OCI-LY7 (cell line): ENCODE results near the gene TGM4. TPM values are rescaled to one million over a fixed set of nuclear protein-coding genes. Genes with fewer than 3 reads are reported as not detected.

ENCODE experiments used
- BruUV-seq: library from RNA; stranded (reverse); fragments of 400-500 nt; replicated peaks from 2 replicates; lab custom pipeline; 2021; lab: Mats Ljungman, UMichigan
- CTCF ChIA-PET: fragments of 300-600 bp; sonication (Branson Sonifier 250); formaldehyde crosslinking; loops from one replicate; lab custom pipeline; 2022; ENCODE audit warnings: antibody characterized with exemption; ENCODE audit not compliant: unreplicated experiment; lab: Charles Lee
- POLR2A ChIA-PET: fragments of 300-600 bp; sonication (Branson Sonifier 250); formaldehyde crosslinking; loops from one replicate; lab custom pipeline; 2022; ENCODE audit warnings: antibody characterized with exemption; lab: Charles Lee
- DNase-seq: peaks from one replicate; pipeline ENCODE4 v3.0.0-alpha.2; 2015; ENCODE audit warnings: low spot score
- H2AFZ ChIP-seq: fragments of 200-600 bp; sonication (generic), shearing (Covaris generic); 2 replicates; pipeline ENCODE4 v1.6.1; 2014; ENCODE audit warnings: mild to moderate bottlenecking, antibody characterized with exemption, low read length, moderate library complexity
- H3K27ac ChIP-seq: fragments of 200-600 bp; sonication (generic); 2 replicates; pipeline ENCODE4 v1.5.1; 2014; ENCODE audit warnings: mixed run types, low read depth, mild to moderate bottlenecking, moderate library complexity, low read length, inconsistent platforms; ENCODE audit not compliant: poor library complexity, severe bottlenecking
- H3K36me3 ChIP-seq: fragments of 200-600 bp; sonication (generic); 2 replicates; pipeline ENCODE4 v1.6.1; 2014; ENCODE audit warnings: mild to moderate bottlenecking, antibody characterized with exemption, low read length, moderate library complexity, mixed read lengths; ENCODE audit not compliant: insufficient read depth
- H3K4me1 ChIP-seq: fragments of 200-600 bp; sonication (generic); 2 replicates; pipeline ENCODE4 v1.5.1; 2014; ENCODE audit warnings: mild to moderate bottlenecking, low read length; ENCODE audit not compliant: insufficient read depth, poor library complexity, severe bottlenecking
- H3K4me2 ChIP-seq: fragments of 200-600 bp; sonication (generic); 2 replicates; pipeline ENCODE4 v1.6.1; 2014; ENCODE audit warnings: mild to moderate bottlenecking, low read length
- H3K4me3 ChIP-seq: fragments of 200-600 bp; sonication (generic); 2 replicates; pipeline ENCODE4 v1.5.1; 2014; ENCODE audit warnings: mild to moderate bottlenecking, low read depth, low read length; ENCODE audit not compliant: poor library complexity, severe bottlenecking
- H3K79me2 ChIP-seq: fragments of 200-600 bp; sonication (generic); 2 replicates; pipeline ENCODE4 v1.6.1; 2016; ENCODE audit warnings: low read depth, mild to moderate bottlenecking, low read length, moderate library complexity, mixed read lengths; ENCODE audit not compliant: insufficient read depth
- H3K9me2 ChIP-seq: fragments of 200-600 bp; sonication (generic); 2 replicates; pipeline ENCODE4 v1.6.1; 2016; ENCODE audit warnings: mild to moderate bottlenecking, low read length, mixed read lengths; ENCODE audit not compliant: insufficient read depth
- H3K9me3 ChIP-seq: fragments of 200-600 bp; sonication (generic); 2 replicates; pipeline ENCODE4 v1.6.1; 2014; ENCODE audit warnings: mild to moderate bottlenecking, mixed run types, low read length, mixed read lengths
- H4K20me1 ChIP-seq: fragments of 200-600 bp; sonication (generic); 2 replicates; pipeline ENCODE4 v1.6.1; 2014; ENCODE audit warnings: mild to moderate bottlenecking, antibody characterized with exemption, low read length, moderate library complexity, mixed read lengths; ENCODE audit not compliant: insufficient read depth
- EZH2phosphoT487 ChIP-seq: fragments of 200-600 bp; sonication (generic); IDR thresholded peaks from 2 replicates; pipeline ENCODE4 v1.6.1; 2018; ENCODE audit warnings: low read depth, borderline replicate concordance, mild to moderate bottlenecking, mixed run types, antibody characterized with exemption, low read length, moderate library complexity, mixed read lengths
- intact Hi-C: fragments of 100-400 bp; cut with micrococcal nuclease; formaldehyde crosslinking; loops from one replicate; pipeline ENCODE4 v1.10.0; 2022; ENCODE audit not compliant: unreplicated experiment
- total RNA-seq, 2 experiments: library from RNA; depleted of rRNA in 1 of 2; stranded (reverse); fragments of >200 nt in 1 of 2; shearing (Covaris generic) in 1 of 2; gene quantifications; 2 replicates each; pipeline ENCODE4 v1.2.3, GENCODE V29; 2014 to 2022
- TF ChIP-seq, protein P1 (sequence below): fragments of 200-600 bp; sonication (generic); conservative IDR thresholded peaks from 2 replicates; pipeline ENCODE4 v1.5.1; 2014; ENCODE audit warnings: mild to moderate bottlenecking, antibody characterized with exemption, low read length, moderate library complexity, mixed read lengths

Gene TGM4
- total RNA-seq, 2 experiments from 2014 or later: not detected

DNA sequence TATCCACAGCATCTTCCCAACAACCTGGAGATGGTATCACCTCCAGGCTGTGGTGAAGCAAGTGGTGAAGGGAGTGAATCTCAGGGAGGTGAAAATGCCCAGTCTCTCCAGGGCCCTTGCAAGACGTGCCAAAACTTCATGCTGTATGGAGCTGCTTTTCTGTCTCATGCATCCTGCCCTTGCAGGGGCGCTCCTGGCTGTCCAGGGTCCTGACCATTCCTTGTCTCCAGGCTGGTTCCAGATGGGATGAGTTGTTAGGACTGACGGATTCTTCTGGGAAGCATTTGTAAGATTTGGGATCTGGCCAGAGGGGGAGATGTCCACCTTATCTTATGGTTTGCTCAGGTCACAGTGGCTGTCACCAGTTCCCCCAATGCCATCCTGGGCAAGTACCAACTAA lies 15.8 kb downstream of the TGM4 start:
- no peaks in the 10 kb centered on the region for H3K9me2 ChIP-seq
- POLR2A ChIA-PET: no interaction called here
- no peak for TF ChIP-seq EZH2phosphoT487
- TF ChIP-seq, protein P1, sequence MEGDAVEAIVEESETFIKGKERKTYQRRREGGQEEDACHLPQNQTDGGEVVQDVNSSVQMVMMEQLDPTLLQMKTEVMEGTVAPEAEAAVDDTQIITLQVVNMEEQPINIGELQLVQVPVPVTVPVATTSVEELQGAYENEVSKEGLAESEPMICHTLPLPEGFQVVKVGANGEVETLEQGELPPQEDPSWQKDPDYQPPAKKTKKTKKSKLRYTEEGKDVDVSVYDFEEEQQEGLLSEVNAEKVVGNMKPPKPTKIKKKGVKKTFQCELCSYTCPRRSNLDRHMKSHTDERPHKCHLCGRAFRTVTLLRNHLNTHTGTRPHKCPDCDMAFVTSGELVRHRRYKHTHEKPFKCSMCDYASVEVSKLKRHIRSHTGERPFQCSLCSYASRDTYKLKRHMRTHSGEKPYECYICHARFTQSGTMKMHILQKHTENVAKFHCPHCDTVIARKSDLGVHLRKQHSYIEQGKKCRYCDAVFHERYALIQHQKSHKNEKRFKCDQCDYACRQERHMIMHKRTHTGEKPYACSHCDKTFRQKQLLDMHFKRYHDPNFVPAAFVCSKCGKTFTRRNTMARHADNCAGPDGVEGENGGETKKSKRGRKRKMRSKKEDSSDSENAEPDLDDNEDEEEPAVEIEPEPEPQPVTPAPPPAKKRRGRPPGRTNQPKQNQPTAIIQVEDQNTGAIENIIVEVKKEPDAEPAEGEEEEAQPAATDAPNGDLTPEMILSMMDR: no peak
- no TSS peak for BruUV-seq
- no peaks in the 10 kb centered on the region for H3K79me2 ChIP-seq
- H3K36me3 ChIP-seq: no peaks in the 10 kb centered on the region
- no peaks in the 10 kb centered on the region for H3K9me3 ChIP-seq
- no peak for DNase-seq
- no peak overlapping the region for H3K4me2 ChIP-seq
- H3K27ac ChIP-seq: no peak overlapping the region
- no peaks in the 10 kb centered on the region for H4K20me1 ChIP-seq
- intact Hi-C loops: no loop called here
- CTCF ChIA-PET: no interaction called here
- H3K4me1 ChIP-seq: no peaks in the 10 kb centered on the region
- no peak overlapping the region for H3K4me3 ChIP-seq
- no peak overlapping the region for H2AFZ ChIP-seq

DNA sequence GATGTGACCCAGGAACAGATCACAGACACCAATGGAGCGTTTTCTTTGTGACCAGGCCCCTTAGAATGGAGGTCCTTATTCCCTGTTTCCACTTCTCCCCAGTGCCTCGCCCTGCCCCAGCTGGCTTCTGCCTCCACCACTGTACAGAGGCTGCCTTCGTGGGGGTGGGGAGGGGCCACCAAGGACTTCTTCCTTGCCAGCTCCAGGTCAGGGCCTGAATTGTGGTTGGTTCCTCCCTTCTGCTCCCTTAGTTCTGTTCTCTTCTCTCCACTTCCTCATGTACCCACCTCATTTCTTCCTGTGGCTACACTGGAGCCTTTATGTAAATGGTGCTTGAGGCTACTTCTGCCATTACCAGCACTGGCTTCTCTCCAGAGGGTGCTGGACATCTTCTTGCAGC lies 16.4 kb downstream of the TGM4 start:
- Histone ChIP-seq H3K36me3 (no peaks in the 10 kb centered on the region), H3K4me1 (no peaks in the 10 kb centered on the region), H3K9me3 (no peaks in the 10 kb centered on the region), H4K20me1 (no peaks in the 10 kb centered on the region), H3K4me3 (no peak overlapping the region), H3K79me2 (no peaks in the 10 kb centered on the region), H3K4me2 (no peak overlapping the region), H2AFZ (no peak overlapping the region), H3K27ac (no peak overlapping the region), H3K9me2 (no peaks in the 10 kb centered on the region)
- ChIA-PET POLR2A (no interaction called here), CTCF (no interaction called here)
- intact Hi-C loops: no loop called here
- no peak for TF ChIP-seq EZH2phosphoT487
- TF ChIP-seq, protein P1: no peak
- no peak for DNase-seq
- BruUV-seq: no TSS peak

DNA sequence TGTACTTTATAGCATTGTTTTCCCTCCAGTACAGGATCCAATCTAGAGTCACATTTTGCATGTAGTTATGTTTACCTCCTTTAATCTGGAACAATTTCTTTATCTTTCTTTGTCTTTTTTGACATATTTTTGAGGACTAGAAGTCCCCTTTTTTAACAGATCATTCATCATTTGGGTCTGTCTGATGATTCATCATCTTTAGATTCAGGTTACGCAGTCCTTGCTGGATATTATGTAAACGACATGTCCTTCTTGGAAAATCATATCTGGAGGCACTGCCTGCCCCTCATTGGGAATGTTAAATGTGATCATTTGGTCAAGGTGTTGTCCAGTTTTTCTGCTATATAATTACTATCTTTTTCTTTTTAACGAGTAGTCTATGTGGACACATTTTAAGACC lies 18.3 kb downstream of the TGM4 start:
- H3K79me2 ChIP-seq: no peaks in the 10 kb centered on the region
- ChIA-PET CTCF (no interaction called here), POLR2A (interaction anchor here (0.7 kb wide), 1 partner anchor 444 kb away, joined by 4 read pairs; no protein-coding TSS in a partner anchor)
- H2AFZ ChIP-seq: no peak overlapping the region
- H3K9me3 ChIP-seq: no peaks in the 10 kb centered on the region
- intact Hi-C loops: no loop called here
- no peak overlapping the region for H3K4me3 ChIP-seq
- no peaks in the 10 kb centered on the region for H3K36me3 ChIP-seq
- no peaks in the 10 kb centered on the region for H3K4me1 ChIP-seq
- TF ChIP-seq, protein P1: no peak
- no peak for TF ChIP-seq EZH2phosphoT487
- H3K9me2 ChIP-seq: no peaks in the 10 kb centered on the region
- no peaks in the 10 kb centered on the region for H4K20me1 ChIP-seq
- DNase-seq: no peak
- no peak overlapping the region for H3K4me2 ChIP-seq
- no TSS peak for BruUV-seq
- H3K27ac ChIP-seq: no peak overlapping the region
